ENCODE data around the gene CRTC3. TPM values are rescaled to one million over a fixed set of nuclear protein-coding genes. Genes with fewer than 3 reads are reported as not detected.
A peak's percentile ranks its signal among the peaks of the same experiment; 100 is the strongest.

CRTC3 gene
- total RNA-seq, 1 experiment from 2014 or later: 3.9 TPM

- DNase-seq: no peak
- Mint-ChIP-seq H3K9me3 (no peaks in the 10 kb centered on the region), H3K36me3 (ENCODE audit: insufficient read depth in 1 of 3, low read depth in 3 of 3) (no peaks in the 10 kb centered on the region), H3K4me1 (peaks cover 9 to 23% of the 10 kb centered on the region in 2 experiments), H3K4me3 (no peak overlapping the region), H3K27ac (peak overlapping the region in 1 of 3 experiments; percentile 24; a peak in 2 of 7 replicates), H3K27me3 (ENCODE audit: low read depth) (no peaks in the 10 kb centered on the region)
- Histone ChIP-seq H2AFZ (ENCODE audit: low read length) (no peak overlapping the region), H4K8ac (replicated peaks; ENCODE audit: insufficient read length, low read depth, low read length) (no peak overlapping the region), H3T11ph (ENCODE audit: low read length) (no peak overlapping the region), H3K18ac (ENCODE audit: insufficient read length, low read depth, low read length) (no peak overlapping the region), H4K91ac (ENCODE audit: insufficient read length, low read depth, low read length) (no peak overlapping the region), H3K79me1 (ENCODE audit: insufficient read depth, low read depth, low read length, poor library complexity, severe bottlenecking) (no peaks in the 10 kb centered on the region), H2BK20ac (ENCODE audit: low read depth, low read length, poor library complexity, severe bottlenecking) (no peak overlapping the region), H2AK5ac (ENCODE audit: insufficient read length, low read length) (no peak overlapping the region), H3K9me3 (ENCODE audit: control insufficient read depth, low read depth, low read length) (no peaks in the 10 kb centered on the region), H2BK5ac (ENCODE audit: insufficient read length, low read length) (no peak overlapping the region), H2BK15ac (ENCODE audit: low read depth, low read length) (no peak overlapping the region), H2BK12ac (ENCODE audit: insufficient read length, low read depth, low read length) (no peak overlapping the region), H3K4me2 (ENCODE audit: insufficient read depth, insufficient read length, low read length) (no peak overlapping the region), H4K5ac (ENCODE audit: insufficient read length, low read depth, low read length) (no peak overlapping the region), H3K23me2 (ENCODE audit: insufficient read length, low read depth, low read length, poor library complexity, severe bottlenecking) (no peaks in the 10 kb centered on the region), H3K27me3 (ENCODE audit: insufficient read depth, low read length) (no peaks in the 10 kb centered on the region), H3K23ac (ENCODE audit: insufficient read length, low read depth, low read length) (no peak overlapping the region), H3K56ac (ENCODE audit: insufficient read length, low read depth, low read length) (no peak overlapping the region), H3K27ac (ENCODE audit: insufficient read length, low read depth, low read length) (no peak overlapping the region), H2BK120ac (ENCODE audit: low read depth, low read length, poor library complexity, severe bottlenecking) (no peak overlapping the region), H4K20me1 (ENCODE audit: control insufficient read depth, insufficient read depth, insufficient read length) (no peaks in the 10 kb centered on the region), H3K4me1 (ENCODE audit: insufficient read depth, low read length) (no peaks in the 10 kb centered on the region; the same call in 1 of the 2 replicates), H3K14ac (ENCODE audit: insufficient read depth, low read length) (no peak overlapping the region; the same call in 1 of the 2 replicates), H3K9ac (ENCODE audit: extremely low read depth, insufficient read length, low read length) (no peak overlapping the region), H3K79me2 (ENCODE audit: insufficient read depth, low read length) (no peaks in the 10 kb centered on the region), H3K4ac (ENCODE audit: low read depth, low read length) (no peak overlapping the region)
- WGBS (ENCODE audit: extremely low coverage, insufficient read length, low lambda C conversion rate): no CpG with 5 or more reads among the region's 13 CpGs
- TF ChIP-seq, protein P1, sequence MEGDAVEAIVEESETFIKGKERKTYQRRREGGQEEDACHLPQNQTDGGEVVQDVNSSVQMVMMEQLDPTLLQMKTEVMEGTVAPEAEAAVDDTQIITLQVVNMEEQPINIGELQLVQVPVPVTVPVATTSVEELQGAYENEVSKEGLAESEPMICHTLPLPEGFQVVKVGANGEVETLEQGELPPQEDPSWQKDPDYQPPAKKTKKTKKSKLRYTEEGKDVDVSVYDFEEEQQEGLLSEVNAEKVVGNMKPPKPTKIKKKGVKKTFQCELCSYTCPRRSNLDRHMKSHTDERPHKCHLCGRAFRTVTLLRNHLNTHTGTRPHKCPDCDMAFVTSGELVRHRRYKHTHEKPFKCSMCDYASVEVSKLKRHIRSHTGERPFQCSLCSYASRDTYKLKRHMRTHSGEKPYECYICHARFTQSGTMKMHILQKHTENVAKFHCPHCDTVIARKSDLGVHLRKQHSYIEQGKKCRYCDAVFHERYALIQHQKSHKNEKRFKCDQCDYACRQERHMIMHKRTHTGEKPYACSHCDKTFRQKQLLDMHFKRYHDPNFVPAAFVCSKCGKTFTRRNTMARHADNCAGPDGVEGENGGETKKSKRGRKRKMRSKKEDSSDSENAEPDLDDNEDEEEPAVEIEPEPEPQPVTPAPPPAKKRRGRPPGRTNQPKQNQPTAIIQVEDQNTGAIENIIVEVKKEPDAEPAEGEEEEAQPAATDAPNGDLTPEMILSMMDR (conservative IDR thresholded peaks at IDR 0.05): no peak
Observed at GRCh38 chr15:90620379-90621067, 90.8 kb downstream of the CRTC3 start.
